Measurements from ENCODE around the gene MTHFD1L.

DNA sequence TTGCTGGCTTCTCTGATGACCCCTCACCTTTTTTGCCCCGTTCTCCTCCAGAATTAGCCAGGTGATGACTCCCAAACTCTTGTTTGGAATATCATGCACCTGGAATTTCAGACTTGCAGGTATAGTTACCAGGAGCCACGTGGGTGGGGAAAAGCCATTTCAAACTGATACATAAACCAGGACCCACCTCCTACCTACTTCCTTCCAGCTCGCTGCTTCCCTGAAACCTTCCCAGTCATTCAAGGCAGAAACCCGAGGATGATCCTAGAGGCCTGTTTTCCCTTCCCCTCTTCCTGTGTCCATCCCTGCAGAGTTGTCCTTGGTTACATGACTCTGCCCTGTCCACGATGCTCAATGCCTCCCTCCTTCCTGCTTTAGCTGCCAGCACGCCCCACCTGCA, 101.9 kb downstream of the MTHFD1L start:
- TF ChIP-seq, protein P1, sequence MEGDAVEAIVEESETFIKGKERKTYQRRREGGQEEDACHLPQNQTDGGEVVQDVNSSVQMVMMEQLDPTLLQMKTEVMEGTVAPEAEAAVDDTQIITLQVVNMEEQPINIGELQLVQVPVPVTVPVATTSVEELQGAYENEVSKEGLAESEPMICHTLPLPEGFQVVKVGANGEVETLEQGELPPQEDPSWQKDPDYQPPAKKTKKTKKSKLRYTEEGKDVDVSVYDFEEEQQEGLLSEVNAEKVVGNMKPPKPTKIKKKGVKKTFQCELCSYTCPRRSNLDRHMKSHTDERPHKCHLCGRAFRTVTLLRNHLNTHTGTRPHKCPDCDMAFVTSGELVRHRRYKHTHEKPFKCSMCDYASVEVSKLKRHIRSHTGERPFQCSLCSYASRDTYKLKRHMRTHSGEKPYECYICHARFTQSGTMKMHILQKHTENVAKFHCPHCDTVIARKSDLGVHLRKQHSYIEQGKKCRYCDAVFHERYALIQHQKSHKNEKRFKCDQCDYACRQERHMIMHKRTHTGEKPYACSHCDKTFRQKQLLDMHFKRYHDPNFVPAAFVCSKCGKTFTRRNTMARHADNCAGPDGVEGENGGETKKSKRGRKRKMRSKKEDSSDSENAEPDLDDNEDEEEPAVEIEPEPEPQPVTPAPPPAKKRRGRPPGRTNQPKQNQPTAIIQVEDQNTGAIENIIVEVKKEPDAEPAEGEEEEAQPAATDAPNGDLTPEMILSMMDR (conservative IDR thresholded peaks at IDR 0.05 in 1 of 2, IDR thresholded peaks at IDR 0.05 in 1 of 2; ENCODE audit: extremely low read depth in 1 of 2, insufficient read depth in 1 of 2, low read depth in 1 of 2, low read length in 2 of 2), result no peak
- TF ChIP-seq EZH2 (IDR thresholded peaks at IDR 0.05; ENCODE audit: borderline replicate concordance, low read length), result no peak

Measured in mammary epithelial cell (primary cell).